GM21360 (cell line): ENCODE results near the gene MAPK10.
"Not testable (repeated sequence)": the region's sequence is repeated elsewhere in the genome, so short reads cannot be mapped to it uniquely, and the experiment has no call there.

Source experiments
- ATAC-seq: cut with Tn5 transposase; IDR thresholded peaks from one replicate; pipeline ENCODE4 v1.9.1; 2021; ENCODE audit warnings: mild to moderate bottlenecking, moderate library complexity; ENCODE audit not compliant: unreplicated experiment

Gene MAPK10

DNA sequence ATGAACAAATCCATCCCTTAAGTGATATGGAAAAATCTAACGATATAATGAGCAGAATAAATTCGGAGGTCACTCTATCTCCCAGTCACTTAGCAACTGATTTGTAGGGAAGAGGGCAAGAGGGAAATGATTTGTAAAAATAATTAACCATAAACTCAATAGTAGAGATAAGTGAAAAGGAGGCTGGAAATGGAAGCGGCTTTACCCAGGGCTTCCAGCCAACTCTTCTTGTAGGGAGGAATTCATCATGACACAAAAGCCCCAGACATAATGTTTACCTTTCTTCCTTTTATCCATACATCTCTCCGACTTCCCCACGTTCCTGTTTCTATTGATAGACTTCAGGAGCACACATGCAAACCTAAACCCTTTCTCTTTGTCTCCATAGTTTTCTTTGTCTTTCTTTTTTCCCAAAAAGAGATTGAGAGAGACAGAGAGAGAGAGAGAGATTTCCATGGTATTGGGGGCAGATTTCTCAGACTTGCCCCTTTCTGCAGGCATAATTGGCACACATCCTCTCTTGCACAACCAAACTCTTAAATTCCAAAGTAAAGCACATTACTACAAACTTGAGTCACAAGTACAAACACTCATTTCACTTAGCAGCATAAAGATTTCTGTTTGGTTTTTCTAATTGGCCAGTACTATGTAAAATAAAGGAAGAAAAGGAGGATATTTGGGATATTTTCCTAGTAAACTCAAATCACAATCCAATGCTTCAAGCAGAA is 140.9 kb downstream of the MAPK10 start:
- ATAC-seq = no peak

DNA sequence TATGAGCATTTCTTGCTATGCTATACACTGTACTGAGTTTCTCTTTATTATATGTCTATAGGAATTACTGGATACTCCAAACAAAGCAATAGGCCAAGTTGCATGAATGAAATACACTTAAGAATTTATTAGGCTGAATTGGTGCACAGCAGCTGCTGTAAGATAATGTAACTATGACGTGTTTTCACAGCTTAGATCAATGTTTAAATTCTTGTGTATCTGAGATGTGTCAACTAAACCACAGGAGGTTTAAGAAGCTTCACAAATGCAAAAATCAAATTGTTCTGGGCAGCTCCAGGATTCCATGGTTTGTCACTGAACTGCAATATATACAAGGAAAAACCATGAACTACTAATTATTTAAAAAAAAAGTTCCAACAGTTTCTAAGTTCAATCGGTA is 156.7 kb downstream of the MAPK10 start:
- ATAC-seq = no peak

DNA sequence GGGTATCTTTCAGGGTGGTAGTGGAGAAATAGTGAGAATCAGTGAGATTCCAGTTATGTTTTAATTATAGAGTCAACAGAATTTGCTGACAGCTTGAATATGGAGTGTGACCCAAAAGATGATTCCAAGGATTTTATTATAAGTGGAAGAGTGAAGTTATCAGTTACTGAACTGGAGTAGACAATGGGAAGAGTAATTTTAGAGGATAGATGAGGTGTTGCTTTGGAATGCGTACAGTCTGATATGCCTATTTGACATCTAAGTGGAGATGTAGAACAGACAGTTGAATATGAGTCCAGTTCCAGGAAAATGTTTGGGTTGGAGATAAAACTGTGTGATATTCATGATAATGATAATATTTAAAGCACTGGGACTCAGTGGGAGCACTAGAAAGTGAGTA is 174.2 kb downstream of the MAPK10 start:
- no peak for ATAC-seq

DNA sequence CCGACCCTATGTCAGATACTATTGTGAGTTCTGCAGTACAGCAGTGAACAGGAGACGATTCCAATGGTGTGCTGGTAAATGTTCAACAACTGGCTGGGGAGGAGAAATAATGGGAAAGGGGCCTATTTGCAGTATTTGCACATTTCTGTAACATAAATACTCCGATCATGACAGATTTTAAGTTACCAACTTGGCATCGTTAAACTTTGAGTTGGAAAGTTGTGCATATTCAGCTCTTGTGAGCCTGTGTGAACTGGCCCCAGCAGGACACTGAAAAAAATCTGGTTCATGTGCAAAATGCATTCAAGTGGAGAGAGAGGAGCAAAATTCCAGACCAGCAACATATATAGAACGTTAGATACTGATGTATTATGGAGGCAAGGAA is 175.0 kb downstream of the MAPK10 start:
- no peak for ATAC-seq

DNA sequence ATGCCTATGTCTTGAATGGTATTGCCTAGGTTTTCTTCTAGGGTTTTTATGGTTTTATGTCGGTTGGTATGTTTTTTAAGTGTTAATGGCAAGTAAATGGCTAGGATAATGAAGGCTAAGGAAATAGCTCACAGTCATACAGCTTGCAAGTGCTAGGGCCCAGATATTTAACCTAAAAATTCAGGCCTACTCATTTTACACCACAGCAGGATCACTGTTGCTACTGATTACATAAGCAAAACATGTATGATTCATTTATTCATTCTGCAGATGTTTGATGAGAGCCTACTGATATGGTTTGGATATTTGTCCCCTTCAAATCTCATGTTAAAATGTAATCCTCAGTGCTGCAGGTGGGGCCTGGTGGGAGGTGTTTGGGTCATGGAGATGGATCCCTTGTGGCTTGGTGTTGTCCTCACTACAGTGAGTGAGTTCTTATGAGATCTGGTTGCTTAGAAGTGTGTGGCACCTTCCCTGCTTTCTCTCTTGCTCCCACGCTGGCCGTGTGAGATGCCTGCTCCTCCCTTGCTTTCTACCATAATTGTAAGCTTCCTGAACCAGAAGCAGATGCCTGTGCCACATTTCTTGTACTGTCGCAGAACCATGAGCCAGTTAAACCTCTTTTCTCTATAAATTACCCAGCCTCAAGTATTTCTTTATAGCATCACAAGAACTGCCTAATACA is 175.5 kb downstream of the MAPK10 start:
- no peak for ATAC-seq

DNA sequence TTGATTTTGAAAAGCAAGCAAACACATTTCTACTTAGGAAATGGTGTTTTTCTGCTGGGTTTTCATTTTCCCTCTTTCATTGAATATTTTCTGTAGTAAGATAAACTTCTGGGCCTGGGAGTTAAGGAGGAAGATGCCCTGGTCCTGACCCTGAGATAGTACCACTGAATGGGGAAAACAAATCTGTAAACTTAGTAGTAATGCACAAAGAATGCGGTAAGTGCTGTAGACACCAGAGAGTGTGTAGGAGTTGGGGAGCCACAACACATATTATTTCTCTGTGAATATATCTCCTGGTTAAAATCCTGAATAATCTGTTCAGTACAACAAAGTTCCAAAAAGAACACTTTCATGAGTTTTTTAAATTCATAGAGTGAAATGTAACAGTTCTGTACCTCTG is 178.3 kb downstream of the MAPK10 start:
- no peak for ATAC-seq

DNA sequence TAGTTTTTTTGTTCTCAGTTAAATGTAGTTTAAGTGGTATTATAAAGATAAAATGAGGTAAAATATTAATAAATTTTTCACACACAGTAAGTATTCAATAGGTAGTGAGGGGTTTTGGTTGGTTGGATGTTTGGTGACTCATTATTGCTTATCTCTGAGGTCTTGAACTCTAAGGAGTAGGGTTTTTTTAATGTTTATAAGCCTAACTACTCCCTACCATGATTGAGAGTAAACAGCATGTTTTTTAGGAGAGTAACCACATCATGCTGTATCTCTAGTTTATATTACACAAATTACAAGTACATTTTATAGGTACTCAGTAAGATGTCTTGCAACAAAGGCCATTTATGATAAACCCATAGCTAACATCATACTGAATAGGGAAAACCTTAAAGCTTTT is 181.6 kb downstream of the MAPK10 start:
- ATAC-seq = no peak

DNA sequence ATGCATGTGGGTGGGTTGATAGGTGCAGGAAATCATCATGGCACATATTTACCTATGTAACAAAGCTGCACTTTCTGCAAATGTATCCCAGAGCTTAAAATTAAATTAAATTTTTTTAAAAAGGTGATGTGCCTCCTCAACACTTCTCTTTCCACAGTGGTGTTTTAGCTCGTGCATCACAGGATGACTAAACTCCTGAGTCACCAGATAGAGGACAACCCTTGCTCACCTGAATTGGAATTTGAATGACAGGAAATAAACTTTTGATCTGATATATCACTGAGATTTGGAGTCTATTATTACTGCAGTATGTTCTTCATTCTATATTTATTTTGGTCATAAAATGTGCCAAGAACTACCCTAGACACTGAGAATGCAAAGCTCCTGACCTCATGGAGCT is 185.3 kb downstream of the MAPK10 start:
- no peak for ATAC-seq

DNA sequence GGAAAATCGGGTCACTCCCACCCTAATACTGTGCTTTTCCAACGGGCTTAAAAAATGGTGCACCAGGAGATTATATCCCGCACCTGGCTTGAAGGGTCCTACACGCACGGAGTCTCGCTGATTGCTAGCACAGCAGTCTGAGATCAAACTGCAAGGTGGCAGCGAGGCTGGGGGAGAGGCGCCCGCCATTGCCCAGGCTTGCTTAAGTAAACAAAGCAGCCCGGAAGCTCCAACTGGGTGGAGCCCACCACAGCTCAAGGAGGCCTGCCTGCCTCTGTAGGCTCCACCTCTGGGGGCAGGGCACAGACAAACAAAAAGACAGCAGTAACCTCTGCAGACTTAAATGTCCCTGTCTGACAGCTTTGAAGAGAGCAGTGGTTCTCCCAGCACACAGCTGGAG is 191.5 kb downstream of the MAPK10 start:
- not testable (repeated sequence) for ATAC-seq

DNA sequence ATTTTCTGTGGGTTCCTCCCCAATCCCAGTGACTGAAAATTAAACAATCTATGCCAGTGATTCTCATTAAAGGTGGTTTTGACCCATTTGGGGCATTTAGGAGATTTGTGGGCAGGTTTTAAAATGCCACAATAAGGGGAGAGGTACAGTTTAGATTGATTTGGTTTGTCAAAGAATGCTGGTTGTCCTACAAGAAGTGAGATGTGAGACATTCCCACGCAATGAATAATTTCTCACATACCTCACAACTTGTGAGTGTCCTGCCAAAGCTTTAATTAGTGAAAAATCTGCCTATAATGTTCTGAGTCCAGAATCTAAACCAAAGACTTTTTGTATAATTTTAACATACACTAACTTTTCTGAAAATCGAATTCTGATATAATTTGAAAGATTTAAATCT is 199.4 kb downstream of the MAPK10 start:
- no peak for ATAC-seq

DNA sequence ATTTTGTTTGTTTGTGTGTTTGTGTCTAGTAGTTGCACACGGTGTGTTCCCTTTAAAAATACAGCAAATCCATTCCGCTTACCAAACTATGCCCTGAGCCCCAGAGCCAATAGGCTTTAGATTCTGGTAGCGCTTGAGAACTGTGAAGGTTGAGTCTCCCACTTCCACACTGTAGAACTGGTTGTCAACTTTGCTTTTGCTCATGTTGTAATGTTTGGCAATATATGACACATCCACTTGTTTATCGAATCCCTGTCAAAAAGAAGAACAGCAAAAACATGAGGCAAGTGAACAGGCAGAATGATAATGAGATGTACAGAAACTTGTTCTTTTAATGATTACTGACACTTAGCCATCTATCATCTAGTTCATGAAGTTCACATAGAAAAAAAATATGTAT is 200.6 kb downstream of the MAPK10 start:
- no peak for ATAC-seq

DNA sequence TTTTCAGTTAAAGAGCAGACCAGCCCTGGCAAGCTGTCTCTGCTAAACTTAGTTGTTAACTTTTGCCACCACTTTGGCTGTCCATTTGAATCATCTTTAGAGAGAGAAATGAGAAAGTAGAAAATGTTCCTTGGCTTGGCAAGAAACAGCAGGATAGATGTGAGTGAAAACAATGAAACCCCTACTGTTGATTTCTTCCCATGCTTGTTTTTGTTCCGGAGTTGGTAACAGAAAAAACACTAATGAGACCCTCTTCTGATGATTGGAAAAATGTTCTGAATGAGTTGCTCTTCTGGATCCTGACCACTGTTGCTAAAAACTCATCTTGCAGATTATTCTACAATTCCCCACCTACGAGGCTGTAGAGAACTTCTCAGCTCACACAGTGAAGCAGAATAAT is 203.3 kb downstream of the MAPK10 start:
- no peak for ATAC-seq

DNA sequence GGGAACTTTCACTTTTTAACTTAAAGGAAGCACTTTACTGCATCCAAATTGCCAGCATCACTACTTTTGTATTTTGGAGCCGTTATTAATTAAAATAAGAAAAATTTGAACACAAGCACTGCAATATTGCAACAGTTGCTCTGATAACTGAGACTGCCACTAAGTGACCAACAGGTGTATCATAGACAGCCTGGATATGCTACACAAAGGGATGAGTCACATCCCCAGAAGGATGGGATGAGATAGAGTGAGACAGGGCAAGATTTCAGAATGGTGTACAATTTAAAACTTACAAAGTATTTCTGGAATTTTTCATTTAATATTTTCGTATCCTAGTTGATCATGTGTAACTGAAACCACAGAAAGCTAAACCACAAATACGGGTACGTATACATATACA is 204.1 kb downstream of the MAPK10 start:
- no peak for ATAC-seq

DNA sequence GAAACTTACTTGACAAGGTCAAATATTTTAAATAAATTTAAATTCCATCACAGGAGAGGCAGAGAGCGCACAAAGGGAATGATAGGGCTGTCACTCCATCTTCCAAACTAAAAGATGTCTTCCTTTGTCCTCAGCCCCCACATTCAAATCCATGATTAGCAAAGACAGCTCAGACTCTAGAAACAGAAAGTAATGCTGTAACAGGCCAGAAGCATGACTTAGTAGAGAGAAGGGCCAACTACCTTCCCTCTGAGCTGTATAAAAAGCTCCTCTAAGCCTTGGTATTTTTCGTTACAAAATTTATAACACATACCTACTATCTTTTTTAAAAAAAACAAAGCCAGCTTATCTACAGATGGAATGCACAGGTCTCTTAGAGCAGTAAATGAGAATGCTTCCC is 207.4 kb downstream of the MAPK10 start:
- ATAC-seq = no peak

DNA sequence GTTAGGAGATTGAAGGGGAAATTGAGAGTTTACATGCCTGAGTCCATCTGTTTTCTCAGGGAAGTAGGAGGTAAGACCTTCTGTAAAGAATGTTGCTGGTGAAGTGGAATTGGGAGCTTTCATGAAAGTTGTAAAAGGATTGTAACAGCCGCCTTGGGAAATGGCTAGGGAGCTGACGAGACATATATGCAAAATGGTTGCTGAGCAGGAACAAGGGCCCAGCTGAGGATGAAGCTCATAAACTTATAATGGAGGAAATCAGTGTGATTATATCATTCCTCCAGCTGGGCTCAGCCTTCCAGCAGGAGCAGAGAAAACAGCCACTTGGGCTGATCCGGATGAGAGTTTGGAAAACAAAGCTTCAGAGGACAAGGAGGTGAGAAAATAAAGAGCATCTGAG is 208.7 kb downstream of the MAPK10 start:
- ATAC-seq = no peak

DNA sequence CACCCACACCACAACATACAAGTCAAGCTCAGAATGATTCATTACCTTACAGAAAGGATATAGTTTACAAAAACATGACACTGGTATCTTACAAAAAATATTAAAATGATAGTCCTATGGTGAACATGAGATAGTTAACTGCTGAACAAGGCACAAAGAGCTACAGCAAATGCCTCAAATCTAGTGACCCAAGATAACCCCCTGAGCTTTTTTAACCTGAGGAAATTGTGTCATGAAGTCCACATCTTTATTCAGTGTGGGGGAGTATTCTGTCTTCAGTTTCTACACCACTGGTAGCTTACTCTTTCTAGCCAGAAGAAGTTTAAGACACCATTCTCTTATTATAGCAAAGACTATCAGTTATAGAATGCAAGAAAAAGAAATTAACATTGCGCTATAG is 218.7 kb downstream of the MAPK10 start:
- ATAC-seq = no peak

DNA sequence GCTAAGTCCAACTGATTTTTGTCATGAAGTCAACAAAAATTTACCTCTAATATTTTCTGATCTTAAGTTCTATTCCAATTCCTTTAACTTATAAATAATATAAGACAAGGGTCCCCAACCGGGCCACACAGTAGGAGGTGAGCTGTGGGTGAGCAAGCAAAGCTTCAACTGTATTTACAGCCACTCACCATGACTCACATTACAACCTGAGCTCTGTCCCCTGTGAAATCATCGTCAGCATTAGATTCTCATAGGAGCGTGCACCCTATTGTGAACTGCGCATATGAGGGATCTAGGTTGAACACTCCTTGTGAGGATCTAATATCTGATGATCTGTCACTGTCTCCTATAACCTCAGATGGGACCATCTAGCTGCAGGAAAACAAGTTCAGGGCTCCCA is 227.4 kb downstream of the MAPK10 start:
- no peak for ATAC-seq

DNA sequence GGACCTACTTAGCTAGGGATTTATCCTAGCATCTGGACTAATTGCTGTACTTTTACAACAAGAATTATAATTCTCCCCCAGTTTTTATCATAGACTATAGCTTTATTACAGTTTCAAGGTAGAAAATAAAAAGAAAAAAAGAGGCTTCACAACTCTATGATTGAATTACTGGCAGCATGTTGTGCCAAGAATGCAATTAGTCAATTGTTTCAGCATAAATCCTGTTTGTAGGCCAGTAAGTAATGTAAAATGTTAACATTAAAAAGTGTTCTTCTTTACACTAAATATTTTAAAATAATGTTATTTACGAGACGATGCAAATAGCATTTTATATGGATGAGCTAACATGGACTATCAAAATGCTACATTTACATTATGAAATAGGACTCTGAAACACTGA is 228.4 kb downstream of the MAPK10 start:
- no peak for ATAC-seq

DNA sequence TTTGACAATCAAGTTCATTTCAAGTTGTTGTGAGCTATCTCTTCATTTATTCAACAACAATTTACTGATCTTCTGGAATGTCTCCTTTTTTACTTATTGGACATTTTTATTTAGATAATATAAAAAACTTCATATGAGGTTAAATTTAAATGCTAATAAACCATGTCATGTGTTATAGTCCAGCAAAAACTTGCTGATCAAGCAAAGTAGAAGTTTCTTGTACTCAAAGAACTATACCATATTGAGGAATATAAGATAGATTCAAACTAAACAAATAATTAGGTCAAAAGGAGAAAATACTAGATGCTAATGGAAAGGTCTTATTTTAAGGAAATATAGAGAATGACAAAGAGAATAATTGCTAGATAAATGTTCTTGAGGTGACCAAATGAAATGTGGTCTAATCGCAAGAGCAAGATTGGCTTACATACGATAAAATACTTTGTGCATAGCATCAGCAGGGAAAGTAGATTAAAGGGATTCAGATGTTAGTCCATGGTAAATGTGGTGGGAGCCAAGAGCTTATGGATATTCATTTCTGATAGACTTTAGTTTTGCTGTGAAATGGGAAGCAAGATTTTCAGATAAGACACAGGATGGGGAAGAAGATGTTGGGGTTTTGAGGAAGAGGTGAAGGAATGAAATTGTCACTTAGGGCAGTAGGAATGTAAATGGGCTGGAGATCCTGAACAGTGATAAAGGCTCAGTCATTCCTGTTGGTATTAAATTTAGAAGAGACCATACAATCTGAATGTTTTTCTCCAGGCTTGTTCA is 229.5 kb downstream of the MAPK10 start:
- ATAC-seq = no peak

DNA sequence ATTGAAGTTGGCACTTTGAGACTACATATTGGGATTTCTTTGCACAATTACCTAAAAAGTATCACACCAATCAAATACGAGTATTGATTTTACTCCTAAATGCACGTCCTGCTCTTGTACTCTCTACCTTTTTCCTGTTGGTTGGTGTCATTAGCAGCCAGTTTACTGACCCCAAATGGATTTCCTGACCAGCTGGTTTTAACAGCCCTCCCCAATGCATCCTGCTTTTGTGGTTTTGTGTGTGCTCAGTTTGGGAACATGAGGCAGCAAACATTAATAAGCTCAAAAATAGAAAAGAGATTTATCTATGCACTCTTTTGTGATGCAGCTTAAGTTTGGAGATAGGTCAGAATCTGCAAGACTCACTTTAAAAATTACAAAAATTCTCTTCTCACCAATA is 230.3 kb downstream of the MAPK10 start:
- ATAC-seq = no peak

DNA sequence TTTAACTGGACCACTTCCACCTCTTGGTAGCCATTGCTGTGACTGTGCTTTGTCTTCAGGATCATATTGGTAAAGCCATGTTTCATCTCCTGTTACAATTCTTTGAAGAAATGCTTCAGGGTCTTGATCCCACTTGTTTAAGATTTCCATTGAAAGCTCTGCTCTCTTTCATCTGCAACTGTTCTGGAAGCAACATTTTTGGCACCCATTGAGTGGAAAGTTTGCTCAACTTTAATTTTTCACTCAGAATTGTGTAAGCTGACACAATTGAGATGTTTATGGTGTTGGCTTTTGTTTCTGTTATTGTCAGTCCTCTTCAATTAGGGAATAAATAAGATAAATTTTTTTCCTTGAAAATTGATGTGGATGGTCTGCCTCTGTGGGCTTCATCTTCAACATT is 237.4 kb downstream of the MAPK10 start:
- no peak for ATAC-seq

DNA sequence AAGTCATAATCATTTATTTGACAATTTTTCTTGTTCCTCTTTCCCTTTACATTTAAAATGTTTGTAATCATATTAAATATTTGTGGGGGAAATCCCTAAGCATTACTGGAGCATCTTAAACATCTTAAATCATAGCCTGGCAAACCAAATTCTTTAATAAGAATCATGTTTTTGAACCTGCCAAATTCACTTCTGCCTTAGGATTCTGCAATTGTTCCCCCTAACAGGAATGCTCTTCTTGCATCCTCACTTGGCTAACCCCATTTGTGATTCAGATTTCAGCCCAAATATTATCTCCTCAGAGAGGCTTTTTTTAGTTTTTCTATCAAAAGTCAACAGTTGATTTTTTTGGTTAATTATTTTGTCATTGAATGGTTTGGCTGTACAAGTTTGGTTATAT is 241.1 kb downstream of the MAPK10 start:
- ATAC-seq = no peak
